ENCODE measurements around the gene ZNF296. TPM values are rescaled to one million over a fixed set of nuclear protein-coding genes. Genes with fewer than 3 reads are reported as not detected.
A peak's percentile ranks its signal among the peaks of the same experiment; 100 is the strongest.

The ZNF296 gene
- total and polyA plus RNA-seq, 2 of the 13 experiments (the other 11 are each of a cell fraction or from before 2014, with no cell fraction given) = 0.26 to 0.62 TPM

GRCh38 chr19:45079063-45079910, 3.0 kb upstream of the ZNF296 start, which contains the start of gene GEMIN7 (continued):
- TF ChIP-seq ZHX2 (IDR thresholded peaks at IDR 0.05; ENCODE audit: low read depth) (peak; percentile 68; the same call in 1 of the 2 replicates), ZHX2 (CRISPR knock-in tag; IDR thresholded peaks at IDR 0.05; ENCODE audit: borderline replicate concordance) (peak; percentile 82), ZBTB37 (CRISPR knock-in tag; IDR thresholded peaks at IDR 0.05) (no peak), SUZ12 (IDR thresholded peaks at IDR 0.05; ENCODE audit: low read depth, low read length) (no peak), ZNF296 (CRISPR knock-in tag; conservative IDR thresholded peaks at IDR 0.05) (0 out of 2 replicates have a peak, but pooled peaks have one; percentile 23), BCL6 (CRISPR knock-in tag; IDR thresholded peaks at IDR 0.05) (0 out of 2 replicates have a peak, but pooled peaks have one; percentile 8), CEBPB (IDR thresholded peaks at IDR 0.05; ENCODE audit: borderline replicate concordance, low read depth, low read length) (no peak), KLF9 (CRISPR knock-in tag; IDR thresholded peaks at IDR 0.05; ENCODE audit: low read depth) (no peak), ZNF597 (CRISPR knock-in tag; IDR thresholded peaks at IDR 0.05) (no peak; the same call in 1 of the 2 replicates), KDM5A (IDR thresholded peaks at IDR 0.05; ENCODE audit: borderline replicate concordance, low read length) (peak; percentile 98), ATF2 (CRISPR knock-in tag; IDR thresholded peaks at IDR 0.05) (0 out of 2 replicates have a peak, but pooled peaks have one; percentile 62), ZNF567 (CRISPR knock-in tag; IDR thresholded peaks at IDR 0.05; ENCODE audit: borderline replicate concordance) (no peak), FUBP1 (CRISPR knock-in tag; IDR thresholded peaks at IDR 0.05; ENCODE audit: borderline replicate concordance) (no peak), ZNF343 (CRISPR knock-in tag; IDR thresholded peaks at IDR 0.05) (0 out of 2 replicates have a peak, but pooled peaks have one; percentile 25), NFATC3 (CRISPR knock-in tag; IDR thresholded peaks at IDR 0.05) (no peak)
